ENCODE measurements around the gene EAPP. TPM values are rescaled to one million over a fixed set of nuclear protein-coding genes. Genes with fewer than 3 reads are reported as not detected.

EAPP gene
- total and polyA plus RNA-seq, 10 of the 15 experiments (the other 5 are each of a cell fraction or from before 2014, with no cell fraction given) = 23.5 to 94.6 (median 44.7) TPM

GRCh38 chr14:34496679-34497513 lies 42.6 kb downstream of the EAPP start (continued):
- TF ChIP-seq, protein P1, sequence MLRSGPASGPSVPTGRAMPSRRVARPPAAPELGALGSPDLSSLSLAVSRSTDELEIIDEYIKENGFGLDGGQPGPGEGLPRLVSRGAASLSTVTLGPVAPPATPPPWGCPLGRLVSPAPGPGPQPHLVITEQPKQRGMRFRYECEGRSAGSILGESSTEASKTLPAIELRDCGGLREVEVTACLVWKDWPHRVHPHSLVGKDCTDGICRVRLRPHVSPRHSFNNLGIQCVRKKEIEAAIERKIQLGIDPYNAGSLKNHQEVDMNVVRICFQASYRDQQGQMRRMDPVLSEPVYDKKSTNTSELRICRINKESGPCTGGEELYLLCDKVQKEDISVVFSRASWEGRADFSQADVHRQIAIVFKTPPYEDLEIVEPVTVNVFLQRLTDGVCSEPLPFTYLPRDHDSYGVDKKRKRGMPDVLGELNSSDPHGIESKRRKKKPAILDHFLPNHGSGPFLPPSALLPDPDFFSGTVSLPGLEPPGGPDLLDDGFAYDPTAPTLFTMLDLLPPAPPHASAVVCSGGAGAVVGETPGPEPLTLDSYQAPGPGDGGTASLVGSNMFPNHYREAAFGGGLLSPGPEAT (IDR thresholded peaks at IDR 0.05; ENCODE audit: low read depth) = no peak
- TF ChIP-seq, protein P2, sequence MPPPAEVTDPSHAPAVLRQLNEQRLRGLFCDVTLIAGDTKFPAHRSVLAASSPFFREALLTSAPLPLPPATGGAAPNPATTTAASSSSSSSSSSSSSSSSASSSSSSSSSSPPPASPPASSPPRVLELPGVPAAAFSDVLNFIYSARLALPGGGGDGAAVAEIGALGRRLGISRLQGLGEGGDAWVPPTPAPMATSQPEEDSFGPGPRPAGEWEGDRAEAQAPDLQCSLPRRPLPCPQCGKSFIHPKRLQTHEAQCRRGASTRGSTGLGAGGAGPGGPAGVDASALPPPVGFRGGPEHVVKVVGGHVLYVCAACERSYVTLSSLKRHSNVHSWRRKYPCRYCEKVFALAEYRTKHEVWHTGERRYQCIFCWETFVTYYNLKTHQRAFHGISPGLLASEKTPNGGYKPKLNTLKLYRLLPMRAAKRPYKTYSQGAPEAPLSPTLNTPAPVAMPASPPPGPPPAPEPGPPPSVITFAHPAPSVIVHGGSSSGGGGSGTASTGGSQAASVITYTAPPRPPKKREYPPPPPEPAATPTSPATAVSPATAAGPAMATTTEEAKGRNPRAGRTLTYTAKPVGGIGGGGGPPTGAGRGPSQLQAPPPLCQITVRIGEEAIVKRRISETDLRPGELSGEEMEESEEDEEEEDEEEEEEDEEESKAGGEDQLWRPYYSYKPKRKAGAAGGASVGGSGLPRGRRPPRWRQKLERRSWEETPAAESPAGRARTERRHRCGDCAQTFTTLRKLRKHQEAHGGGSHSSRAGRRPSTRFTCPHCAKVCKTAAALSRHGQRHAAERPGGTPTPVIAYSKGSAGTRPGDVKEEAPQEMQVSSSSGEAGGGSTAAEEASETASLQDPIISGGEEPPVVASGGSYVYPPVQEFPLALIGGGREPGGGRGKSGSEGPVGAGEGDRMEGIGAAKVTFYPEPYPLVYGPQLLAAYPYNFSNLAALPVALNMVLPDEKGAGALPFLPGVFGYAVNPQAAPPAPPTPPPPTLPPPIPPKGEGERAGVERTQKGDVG (CRISPR knock-in tag; IDR thresholded peaks at IDR 0.05) = no peak
- no peak for TF ChIP-seq HDAC2 (IDR thresholded peaks at IDR 0.05)
- no peak for TF ChIP-seq LARP7 (IDR thresholded peaks at IDR 0.05)
- no peak for TF ChIP-seq MTA2 (IDR thresholded peaks at IDR 0.05; ENCODE audit: low read depth)
- TF ChIP-seq NR2F1 (conservative IDR thresholded peaks at IDR 0.05) = no peak
